OCI-LY3 (cell line): ENCODE measurements around the gene TMEM97.

Experiments used
- H2AFZ ChIP-seq: fragments of 200-600, 300-600 bp; shearing (Covaris generic); 2 replicates; pipeline ENCODE4 v1.6.0; 2014; ENCODE audit warnings: antibody characterized with exemption, low read depth, low read length
- H3K27ac ChIP-seq: fragments of 200-600, 300-600 bp; sonication (generic); 2 replicates; pipeline ENCODE4 v1.5.1; 2014; ENCODE audit warnings: mild to moderate bottlenecking, low read length, moderate library complexity, mixed read lengths
- H3K27me3 ChIP-seq: fragments of 200-600, 300-600 bp; sonication (generic); 2 replicates; pipeline ENCODE4 v1.6.1; 2014; ENCODE audit warnings: low read depth, low read length, mixed read lengths
- H3K36me3 ChIP-seq: fragments of 200-600, 300-600 bp; sonication (generic); replicated peaks from 2 replicates; pipeline ENCODE3; 2014; ENCODE audit warnings: low read depth, low read length, mixed read lengths
- H3K4me1 ChIP-seq: fragments of 300-600, 200-600 bp; sonication (generic); 2 replicates; pipeline ENCODE4 v1.6.1; 2014; ENCODE audit warnings: low read length, mixed read lengths
- H3K4me2 ChIP-seq: fragments of 200-600, 300-600 bp; sonication (generic); 2 replicates; pipeline ENCODE4 v1.6.1; 2014; ENCODE audit warnings: low read length, mixed read lengths
- H3K4me3 ChIP-seq: fragments of 300-600, 200-600 bp; sonication (generic); 2 replicates; pipeline ENCODE4 v1.5.1; 2014; ENCODE audit warnings: antibody characterized with exemption, mild to moderate bottlenecking, low read length, moderate library complexity
- H3K79me2 ChIP-seq: fragments of 300-600, 200-600 bp; shearing (Covaris generic); 2 replicates; pipeline ENCODE4 v1.6.1; 2014; ENCODE audit warnings: mild to moderate bottlenecking, low read length, mixed read lengths
- H3K9ac ChIP-seq: fragments of 300-600, 200-600 bp; shearing (Covaris generic); 2 replicates; pipeline ENCODE4 v1.6.0; 2014; ENCODE audit warnings: mild to moderate bottlenecking, low read length, moderate library complexity
- H3K9me3 ChIP-seq: fragments of 200-600, 300-600 bp; shearing (Covaris generic); 2 replicates; pipeline ENCODE4 v1.6.1; 2014; ENCODE audit warnings: low read length, mixed read lengths; ENCODE audit not compliant: insufficient read depth
- H4K20me1 ChIP-seq: fragments of 200-600, 300-600 bp; sonication (generic); 2 replicates; pipeline ENCODE4 v1.6.1; 2016; ENCODE audit warnings: low read length, mixed read lengths; ENCODE audit not compliant: insufficient read depth
- CTCF ChIP-seq: fragments of 200-600, 300-600 bp; sonication (generic); IDR thresholded peaks from 2 replicates; pipeline ENCODE4 v1.5.1; 2014; ENCODE audit warnings: antibody characterized with exemption, low read length, low read depth
- EZH2phosphoT487 ChIP-seq: fragments of 200-600 bp; shearing (Covaris generic); IDR thresholded peaks from 2 replicates; pipeline ENCODE4 v1.6.1; 2018; ENCODE audit warnings: antibody characterized with exemption, mixed run types, low read depth

TMEM97 gene

GRCh38 chr17:28357061-28357900 lies 38.3 kb downstream of the TMEM97 start, which contains the start of gene POLDIP2:
TSS of gene POLDIP2 (minus strand) at chr17:28357527. CDS start at chr17:28357448, 79 bp downstream.
- no peak for TF ChIP-seq CTCF
- TF ChIP-seq EZH2phosphoT487 = no peak
- peak within 1 kb of the TSS; percentile 51; the same call in 1 of the 2 replicates for H2AFZ ChIP-seq
- peak within 1 kb of the TSS; percentile 90 for H3K4me3 ChIP-seq
- H3K36me3 ChIP-seq = peaks cover 46% of the 10 kb centered on the region
- peak within 1 kb of the TSS; percentile 97 for H3K4me2 ChIP-seq
- peaks cover 37% of the 10 kb centered on the region for H3K79me2 ChIP-seq
- H3K9ac ChIP-seq = peak within 1 kb of the TSS; percentile 94
- H3K27me3 ChIP-seq = no peaks in the 10 kb centered on the region
- no peaks in the 10 kb centered on the region for H4K20me1 ChIP-seq
- H3K9me3 ChIP-seq = no peaks in the 10 kb centered on the region
- peaks cover 19% of the 10 kb centered on the region for H3K4me1 ChIP-seq
- peak within 1 kb of the TSS; percentile 36; the same call in 1 of the 2 replicates for H3K27ac ChIP-seq

- H3K36me3 ChIP-seq = peaks cover 44% of the 10 kb centered on the region
- H3K27me3 ChIP-seq = no peaks in the 10 kb centered on the region
- H3K79me2 ChIP-seq = peaks cover 37% of the 10 kb centered on the region
- H2AFZ ChIP-seq = peak overlapping the region; percentile 41; the same call in 1 of the 2 replicates
- H3K4me2 ChIP-seq = peak overlapping the region; percentile 93
- no peak for TF ChIP-seq EZH2phosphoT487
- no peak overlapping the region for H3K27ac ChIP-seq
- H3K4me3 ChIP-seq = peak overlapping the region; percentile 90
- no peaks in the 10 kb centered on the region for H3K9me3 ChIP-seq
- peaks cover 19% of the 10 kb centered on the region for H3K4me1 ChIP-seq
- peak overlapping the region; percentile 94 for H3K9ac ChIP-seq
- no peaks in the 10 kb centered on the region for H4K20me1 ChIP-seq
These were observed 38.8 kb downstream of the TMEM97 start for GRCh38 chr17:28357901-28358197.

GRCh38 chr17:28363186-28363585 lies 44.2 kb downstream of the TMEM97 start:
- Histone ChIP-seq H3K9me3 (no peaks in the 10 kb centered on the region), H3K27ac (no peak overlapping the region), H4K20me1 (no peaks in the 10 kb centered on the region), H2AFZ (no peak overlapping the region), H3K79me2 (peaks cover 11% of the 10 kb centered on the region), H3K4me1 (peaks cover 7% of the 10 kb centered on the region), H3K4me2 (no peak overlapping the region), H3K9ac (no peak overlapping the region), H3K36me3 (peaks cover 29% of the 10 kb centered on the region), H3K27me3 (no peaks in the 10 kb centered on the region), H3K4me3 (no peak overlapping the region)
- TF ChIP-seq EZH2phosphoT487 = no peak
- no peak for TF ChIP-seq CTCF

- H3K27me3 ChIP-seq = no peaks in the 10 kb centered on the region
- H3K27ac ChIP-seq = no peak overlapping the region
- no peaks in the 10 kb centered on the region for H3K9me3 ChIP-seq
- no peaks in the 10 kb centered on the region for H3K4me1 ChIP-seq
- no peak overlapping the region for H3K9ac ChIP-seq
- H2AFZ ChIP-seq = no peak overlapping the region
- no peaks in the 10 kb centered on the region for H4K20me1 ChIP-seq
- H3K79me2 ChIP-seq = peaks cover 4% of the 10 kb centered on the region; the same call in 1 of the 2 replicates
- no peak overlapping the region for H3K4me3 ChIP-seq
- H3K36me3 ChIP-seq = peaks cover 28% of the 10 kb centered on the region
- H3K4me2 ChIP-seq = no peak overlapping the region
- TF ChIP-seq EZH2phosphoT487 (no peak), CTCF (no peak)
These were observed 45.0 kb downstream of the TMEM97 start for GRCh38 chr17:28363776-28364650.
